Neutrophil (primary cell): ENCODE results near the gene LYPD4.
A peak's percentile ranks its signal among the peaks of the same experiment; 100 is the strongest.
"Not testable (repeated sequence)": the region's sequence is repeated elsewhere in the genome, so short reads cannot be mapped to it uniquely, and the experiment has no call there.

Source experiments
- H3K27ac ChIP-seq: fragments of 200-600 bp; sonication (generic); 2 replicates; pipeline ENCODE4 v1.5.1; 2016; ENCODE audit warnings: mild to moderate bottlenecking, moderate library complexity
- H3K27me3 ChIP-seq: fragments of 200-600 bp; sonication (generic); 2 replicates; pipeline ENCODE4 v1.6.0; 2016; ENCODE audit warnings: mild to moderate bottlenecking
- H3K36me3 ChIP-seq: fragments of 200-600 bp; sonication (generic); 2 replicates; pipeline ENCODE4 v1.5.1; 2017
- H3K4me1 ChIP-seq, 2 experiments: fragments of 200-600 bp in 1 of 2; sonication (generic) in 1 of 2; 1 replicate in 1 of 2; 2 replicates in 1 of 2; pipeline versions ENCODE4 v1.5.1 to v1.6.1; 2013 to 2016; ENCODE audit warnings: low read depth in 1 of 2, low read length in 1 of 2, mild to moderate bottlenecking in 1 of 2, moderate library complexity in 1 of 2; ENCODE audit not compliant: control insufficient read depth in 1 of 2, insufficient read depth in 1 of 2
- H3K4me3 ChIP-seq, 2 experiments: fragments of 200-600 bp in 1 of 2; sonication (generic) in 1 of 2; 1 replicate in 1 of 2; 2 replicates in 1 of 2; pipeline ENCODE4 v1.5.1; 2013 to 2016; ENCODE audit warnings: low read depth in 1 of 2, low read length in 1 of 2, mild to moderate bottlenecking in 1 of 2, moderate library complexity in 1 of 2
- H3K9me3 ChIP-seq: fragments of 200-600 bp; sonication (generic); 2 replicates; pipeline ENCODE4 v1.5.1; 2016
- CTCF ChIP-seq: fragments of 200-600 bp; sonication (generic); IDR thresholded peaks from 2 replicates; pipeline ENCODE4 v1.5.1; 2016; ENCODE audit warnings: antibody characterized with exemption

The LYPD4 gene

GRCh38 chr19:41796362-41796761, 48.1 kb downstream of the LYPD4 start, which contains the start of gene CEACAM3:
CEACAM3 (plus strand) TSS chr19:41796587; CDS start chr19:41796678, 91 bp downstream.
- Histone ChIP-seq H3K4me3 (peak within 1 kb of the TSS; percentile 81 to 83), H3K36me3 (peaks cover 41% of the 10 kb centered on the region), H3K4me1 (peaks cover 67 to 78% of the 10 kb centered on the region in 2 experiments), H3K27ac (peak within 1 kb of the TSS; percentile 100), H3K9me3 (no peaks in the 10 kb centered on the region), H3K27me3 (no peaks in the 10 kb centered on the region)
- TF ChIP-seq CTCF: no peak

- H3K4me1 ChIP-seq: peaks cover 54 to 65% of the 10 kb centered on the region in 2 experiments
- TF ChIP-seq CTCF: peak; percentile 91
- H3K27ac ChIP-seq: peak overlapping the region; percentile 100
These were observed 49.4 kb downstream of the LYPD4 start for GRCh38 chr19:41795031-41795461.

GRCh38 chr19:41793414-41793727, 51.1 kb downstream of the LYPD4 start:
- Histone ChIP-seq H3K36me3 (peaks cover 12% of the 10 kb centered on the region), H3K27me3 (no peaks in the 10 kb centered on the region), H3K9me3 (no peaks in the 10 kb centered on the region), H3K4me3 (no peak overlapping the region), H3K27ac (no peak overlapping the region), H3K4me1 (peaks cover 47 to 48% of the 10 kb centered on the region in 2 experiments)
- TF ChIP-seq CTCF: no peak

More at GRCh38 chr19:41795031-41795461, 49.4 kb downstream of the LYPD4 start:
- Histone ChIP-seq H3K27me3 (no peaks in the 10 kb centered on the region), H3K4me3 (peak overlapping the region; percentile 81 to 83), H3K36me3 (peaks cover 28% of the 10 kb centered on the region), H3K9me3 (no peaks in the 10 kb centered on the region)

- peaks cover 5% of the 10 kb centered on the region for H3K36me3 ChIP-seq
- H3K4me1 ChIP-seq: peaks cover 42 to 47% of the 10 kb centered on the region in 2 experiments
- no peaks in the 10 kb centered on the region for H3K9me3 ChIP-seq
- no peaks in the 10 kb centered on the region for H3K27me3 ChIP-seq
- no peak overlapping the region for H3K27ac ChIP-seq
- H3K4me3 ChIP-seq: no peak overlapping the region
- peak; percentile 90 for TF ChIP-seq CTCF
These were observed 51.7 kb downstream of the LYPD4 start for GRCh38 chr19:41792513-41793413.

GRCh38 chr19:41789053-41789452, 55.4 kb downstream of the LYPD4 start:
- not testable (repeated sequence) for H3K27ac ChIP-seq, H3K27me3 ChIP-seq, H3K4me3 ChIP-seq, H3K36me3 ChIP-seq, H3K9me3 ChIP-seq
- peaks cover 41 to 52% of the 10 kb centered on the region in 2 experiments for H3K4me1 ChIP-seq

- not testable (repeated sequence) for H3K9me3 ChIP-seq, H3K27me3 ChIP-seq, H3K4me3 ChIP-seq, H3K27ac ChIP-seq, H3K36me3 ChIP-seq
- peaks cover 45 to 51% of the 10 kb centered on the region in 2 experiments for H3K4me1 ChIP-seq
These were observed 56.0 kb downstream of the LYPD4 start for GRCh38 chr19:41788518-41788917.
